NCI-H345 treated with DMSO at 0.1 percent for 48 hours (cell line): ENCODE measurements around the gene KARS1.

Experiments used
- DNase-seq: peaks from one replicate; lab custom pipeline; 2025; ENCODE audit not compliant: unreplicated experiment; lab: John Stamatoyannopoulos, UW

Gene KARS1

DNA sequence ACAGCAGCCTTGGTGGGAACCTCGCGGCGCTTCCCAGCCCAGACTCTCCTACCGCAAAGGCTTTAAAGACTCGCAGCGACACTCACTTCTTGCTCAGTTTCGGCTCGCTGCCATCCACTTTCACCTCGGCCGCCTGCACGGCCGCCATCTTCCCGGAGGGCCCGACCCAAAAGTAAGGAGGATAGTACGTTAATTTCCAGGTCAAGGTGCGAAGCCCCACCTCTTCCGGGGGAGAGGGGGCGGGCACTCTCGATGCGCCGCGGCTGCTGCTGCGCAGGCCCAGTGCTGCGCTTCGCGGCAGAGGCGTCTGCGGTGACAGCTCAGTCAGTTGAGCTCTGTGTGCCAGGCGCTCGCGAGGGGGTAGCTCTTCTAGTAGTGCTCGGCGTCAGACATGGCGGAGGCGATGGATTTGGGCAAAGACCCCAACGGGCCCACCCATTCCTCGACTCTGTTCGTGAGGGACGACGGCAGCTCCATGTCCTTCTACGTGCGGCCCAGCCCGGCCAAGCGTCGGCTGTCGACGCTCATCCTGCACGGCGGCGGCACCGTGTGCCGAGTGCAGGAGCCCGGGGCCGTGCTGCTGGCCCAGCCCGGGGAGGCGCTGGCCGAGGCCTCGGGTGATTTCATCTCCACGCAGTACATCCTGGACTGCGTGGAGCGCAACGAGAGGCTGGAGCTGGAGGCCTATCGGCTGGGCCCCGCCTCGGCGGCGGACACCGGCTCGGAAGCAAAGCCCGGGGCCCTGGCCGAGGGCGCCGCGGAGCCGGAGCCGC is at the start of gene KARS1, which contains the start of gene TERF2IP:
KARS1 (minus strand) TSS at position 174 of the 773 bp plus-strand sequence; CDS start at position 148, 26 bp downstream.
TERF2IP (plus strand) TSS at position 282 of the 773 bp plus-strand sequence; CDS start at position 392, 110 bp downstream.
- DNase-seq, result peak; percentile 61

DNA sequence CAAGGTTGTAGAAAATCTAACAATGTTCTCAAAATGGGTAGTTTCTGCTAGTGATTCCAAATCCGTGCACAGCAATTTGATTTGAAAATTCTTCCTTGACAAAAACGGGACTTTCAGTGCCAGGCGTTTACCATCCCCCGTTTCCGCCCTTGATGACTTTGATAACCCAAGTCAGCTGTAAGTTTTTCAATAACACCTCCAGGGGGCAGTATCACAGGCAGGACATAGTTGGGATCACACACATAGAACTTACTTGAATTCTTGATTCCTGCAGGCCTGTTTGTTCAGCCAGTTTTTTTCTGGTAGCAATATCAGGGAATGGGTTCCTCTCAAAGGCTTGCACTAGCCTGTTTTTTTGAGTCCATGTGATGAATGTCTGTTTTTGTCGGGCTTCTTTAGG is 48.2 kb upstream of the KARS1 start:
- DNase-seq, result no peak

GRCh38 chr16:75687361-75687760 is 39.9 kb upstream of the KARS1 start:
- DNase-seq, result no peak

DNA sequence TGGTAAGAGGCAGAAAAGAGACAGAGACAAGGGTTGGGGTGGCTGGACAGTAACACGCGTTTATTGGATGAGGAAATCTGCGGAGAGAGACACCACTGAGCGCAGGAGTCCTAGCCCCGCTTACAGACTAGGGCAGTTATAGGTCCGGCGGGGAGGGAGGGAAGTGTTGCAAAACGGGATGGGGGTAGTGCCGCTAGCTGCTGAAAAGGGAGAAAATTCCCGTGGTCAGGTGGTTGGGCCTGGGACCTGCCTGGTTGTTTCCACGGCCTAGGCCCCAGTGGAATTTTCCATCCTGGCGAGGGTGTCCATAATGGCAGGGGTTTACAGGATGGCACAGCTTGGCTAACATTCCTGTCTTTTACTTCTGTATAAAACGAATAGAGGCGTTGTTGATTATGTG is 34.8 kb upstream of the KARS1 start:
- DNase-seq, result no peak

- no peak for DNase-seq
These were observed 31.9 kb upstream of the KARS1 start for GRCh38 chr16:75679366-75679765.

DNA sequence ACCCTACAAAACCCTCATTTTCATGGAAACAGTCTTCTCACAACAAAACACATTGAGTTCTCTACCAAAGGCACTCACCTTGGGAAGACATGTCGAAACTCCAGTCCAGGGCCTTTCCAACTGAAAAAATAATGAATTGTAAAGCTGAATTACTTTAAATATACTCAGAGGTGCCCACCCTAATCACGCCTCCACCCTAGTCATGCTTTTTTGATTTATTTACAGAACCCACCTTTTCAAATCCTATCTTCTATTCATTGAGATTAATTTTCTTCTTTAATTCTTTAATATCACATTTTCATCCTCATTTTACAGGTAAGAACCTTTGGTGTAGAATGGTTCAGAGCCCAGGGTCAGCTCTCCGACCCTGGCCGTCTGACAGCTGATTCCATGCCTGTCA is 29.4 kb upstream of the KARS1 start, which contains the start of gene CPHXL2:
CPHXL2 (minus strand) TSS at position 101 of the 400 bp plus-strand sequence; CDS start at position 91, 10 bp downstream.
- no peak for DNase-seq

DNA sequence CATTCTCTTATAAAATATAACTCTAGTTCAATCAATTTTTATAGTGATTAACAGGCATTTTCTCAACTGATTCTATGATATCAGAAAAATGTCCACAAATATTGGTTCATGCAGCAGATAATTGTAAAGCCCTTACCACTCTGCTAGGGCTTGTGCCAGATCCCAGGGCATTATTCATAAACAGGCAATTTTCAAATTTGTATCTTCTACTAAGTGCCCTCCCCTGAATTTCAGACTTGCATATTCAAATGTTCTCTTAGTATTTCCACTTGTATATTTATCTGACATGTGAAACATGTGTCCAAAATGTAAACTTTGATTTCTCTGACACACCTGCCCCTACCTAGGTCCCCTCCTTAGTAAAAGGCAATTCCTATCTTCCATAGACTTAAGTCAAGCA is 20.0 kb upstream of the KARS1 start:
- no peak for DNase-seq

DNA sequence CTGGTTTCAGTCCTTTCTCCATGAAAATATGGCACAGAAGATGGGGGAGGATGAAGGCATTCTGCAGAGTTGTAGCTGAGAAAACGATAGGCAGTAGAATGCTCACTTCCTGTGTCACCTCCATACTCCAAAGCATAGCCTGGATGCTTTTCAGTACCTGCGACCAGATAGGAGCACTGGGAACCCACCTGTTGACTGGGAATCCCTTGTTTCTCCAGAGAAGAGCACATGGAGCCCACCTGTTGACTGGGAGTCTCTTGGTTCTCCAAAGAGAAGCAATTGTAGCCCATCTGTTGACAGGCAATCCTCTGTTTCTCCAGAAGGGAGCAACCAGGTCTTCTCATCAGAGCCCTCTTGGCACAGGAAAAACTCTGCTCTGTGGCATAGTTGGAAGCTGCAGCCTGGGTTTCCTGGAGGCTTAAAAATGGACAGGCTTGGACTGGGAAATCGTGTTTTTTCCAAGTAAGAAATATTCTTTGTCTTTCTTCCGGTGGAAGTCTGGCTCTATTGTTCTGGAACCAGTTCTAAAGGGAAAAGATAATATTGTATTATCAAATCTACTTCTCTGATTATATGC is 13.3 kb upstream of the KARS1 start:
- DNase-seq, result no peak

DNA sequence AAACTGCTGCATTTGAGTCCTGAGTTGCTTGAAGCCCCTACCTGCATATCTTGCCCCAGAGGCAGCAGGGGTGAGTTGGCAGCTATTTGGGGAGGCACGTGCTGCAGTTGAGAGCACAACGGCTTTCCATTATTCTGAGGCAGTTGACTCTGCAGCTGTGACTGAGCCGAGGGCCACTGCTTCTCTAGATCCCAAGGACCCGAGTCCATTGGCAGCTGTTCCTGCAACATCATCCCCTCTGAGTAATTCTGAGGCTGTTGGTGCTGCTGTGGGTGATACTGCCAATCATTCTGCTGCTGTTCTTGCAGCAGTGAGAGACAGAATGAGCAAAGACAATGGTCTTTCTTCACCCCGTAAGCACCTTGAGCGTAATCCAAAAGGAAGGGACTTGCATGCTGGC is 12.9 kb upstream of the KARS1 start:
- no peak for DNase-seq

GRCh38 chr16:75658175-75658574 is 10.7 kb upstream of the KARS1 start:
- no peak for DNase-seq

- DNase-seq, result no peak
These were observed 6.5 kb upstream of the KARS1 start for GRCh38 chr16:75653922-75654321.

- DNase-seq, result peak; percentile 44
These were observed 1.0 kb upstream of the KARS1 start for GRCh38 chr16:75648265-75649076.

GRCh38 chr16:75647112-75647491 is 363 bp downstream of the KARS1 start:
- DNase-seq, result no peak

- DNase-seq, result no peak
These were observed 3.0 kb downstream of the KARS1 start for GRCh38 chr16:75644240-75645012.

GRCh38 chr16:75640598-75640997 is 6.9 kb downstream of the KARS1 start:
- DNase-seq, result no peak

DNA sequence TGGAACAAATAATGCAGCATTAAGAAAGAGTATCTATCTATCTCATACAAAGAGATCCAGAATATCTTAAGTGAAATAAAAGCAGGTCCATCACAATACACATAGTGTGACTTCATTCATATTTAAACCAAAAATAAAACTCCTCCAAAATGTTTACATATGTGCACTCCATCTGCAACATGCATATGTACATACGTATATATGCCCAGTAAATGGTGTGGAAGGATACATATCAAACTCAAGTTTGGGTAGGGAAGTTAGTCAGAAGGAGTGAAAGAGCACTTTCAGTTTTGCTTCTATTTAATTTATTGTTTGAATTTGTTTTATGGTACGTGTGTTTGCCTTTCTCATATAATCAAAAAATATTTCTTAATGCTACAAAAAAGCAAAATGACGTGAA is 12.4 kb downstream of the KARS1 start:
- DNase-seq, result no peak

- no peak for DNase-seq
These were observed 14.6 kb downstream of the KARS1 start for GRCh38 chr16:75632857-75633256.

GRCh38 chr16:75630052-75630451 is 17.4 kb downstream of the KARS1 start:
- no peak for DNase-seq

- no peak for DNase-seq
These were observed 18.3 kb downstream of the KARS1 start for GRCh38 chr16:75629132-75629531.

DNA sequence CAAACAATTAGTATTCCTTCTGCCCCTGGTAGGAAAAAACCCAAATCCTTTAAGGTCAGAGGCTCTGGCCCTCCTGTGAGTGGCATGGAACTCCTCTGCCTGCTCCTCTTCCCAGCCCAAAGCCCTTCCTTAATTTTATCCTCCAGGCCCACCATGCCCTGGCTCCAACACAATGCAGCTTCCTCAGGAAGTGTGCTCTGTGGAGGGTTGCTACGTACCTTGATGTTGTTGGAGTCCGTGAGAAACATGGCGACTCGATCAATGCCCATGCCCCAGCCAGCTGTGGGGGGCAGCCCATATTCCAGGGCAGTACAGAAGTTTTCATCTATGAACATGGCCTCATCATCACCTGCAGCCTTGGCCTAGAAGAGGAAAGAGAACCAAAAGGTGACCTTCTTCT is 19.1 kb downstream of the KARS1 start:
- DNase-seq, result no peak

GRCh38 chr16:75627851-75628250 is 19.6 kb downstream of the KARS1 start:
- no peak for DNase-seq
